ENCODE results near the gene TTC6.

- TF ChIP-seq CTCF (optimal IDR thresholded peaks at IDR 0.05 in 1 of 3, IDR thresholded peaks at IDR 0.05 in 1 of 3, conservative IDR thresholded peaks at IDR 0.05 in 1 of 3; ENCODE audit: extremely low read depth in 1 of 3, insufficient read depth in 2 of 3, low read length in 3 of 3) (no peak), EZH2 (IDR thresholded peaks at IDR 0.05; ENCODE audit: low read length) (no peak)
Observed at GRCh38 chr14:37594971-37595808, at the start of gene TTC6, which contains the start of gene FOXA1.

Data from keratinocyte (primary cell).